ENCODE results near the gene OLFML2A.
A peak's percentile ranks its signal among the peaks of the same experiment; 100 is the strongest.

OLFML2A gene

DNA sequence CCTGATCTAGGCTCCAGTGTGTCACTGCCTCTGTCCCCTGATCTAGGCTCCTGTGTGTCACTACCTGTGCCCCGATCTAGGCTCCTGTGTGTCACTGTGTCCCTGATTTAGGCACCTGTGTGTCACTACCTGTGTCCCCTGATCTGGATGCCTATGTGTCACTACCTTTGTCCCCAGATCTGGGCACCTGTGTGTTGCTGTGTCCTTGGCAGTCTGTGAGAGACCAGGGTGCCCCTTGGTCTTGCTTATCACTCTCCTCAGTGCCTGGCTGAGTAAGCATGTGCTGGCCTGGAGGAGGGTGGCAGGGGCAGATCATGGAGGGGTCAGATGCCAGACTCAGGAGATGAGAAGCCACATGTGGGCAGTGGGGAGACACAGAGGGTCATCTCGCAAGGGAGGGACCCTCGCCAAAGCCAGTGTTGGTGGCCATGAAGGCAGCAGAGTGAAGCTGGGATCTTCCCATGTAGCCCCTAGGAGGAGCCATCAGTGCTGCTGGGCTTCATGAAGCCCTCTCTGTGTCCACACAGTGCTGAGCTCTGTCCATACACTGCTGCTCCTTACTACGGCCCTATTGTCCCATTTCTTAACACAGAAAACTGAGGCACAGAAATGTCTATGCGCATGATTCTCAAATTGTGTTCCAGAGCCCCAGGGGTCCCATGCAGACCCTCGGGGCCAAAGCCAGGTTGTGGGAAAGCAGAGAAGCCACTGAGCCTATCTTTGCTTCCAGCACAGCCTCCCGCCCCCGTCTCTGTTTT lies 15.5 kb downstream of the OLFML2A start:
- no peak for DNase-seq (ENCODE audit: low read depth, low spot score)
- H3K27ac ChIP-seq = no peak overlapping the region

- no peak for DNase-seq (ENCODE audit: low read depth, low spot score)
- H3K27ac ChIP-seq = no peak overlapping the region
Measured at GRCh38 chr9:124793015-124793541, 16.1 kb downstream of the OLFML2A start.

GRCh38 chr9:124794902-124795491 lies 18.1 kb downstream of the OLFML2A start:
- no peak for DNase-seq (ENCODE audit: low read depth, low spot score)

GRCh38 chr9:124795881-124796431 lies 19.0 kb downstream of the OLFML2A start:
- H3K27ac ChIP-seq = no peak overlapping the region

More at GRCh38 chr9:124794902-124795491, 18.1 kb downstream of the OLFML2A start:
- no peak overlapping the region for H3K27ac ChIP-seq

GRCh38 chr9:124797343-124798103 lies 20.6 kb downstream of the OLFML2A start:
- no peak overlapping the region for H3K27ac ChIP-seq
- no peak for DNase-seq (ENCODE audit: low read depth, low spot score)

More at GRCh38 chr9:124795881-124796431, 19.0 kb downstream of the OLFML2A start:
- no peak for DNase-seq (ENCODE audit: low read depth, low spot score)

- DNase-seq (ENCODE audit: low read depth, low spot score) = no peak
- H3K27ac ChIP-seq = no peak overlapping the region
Measured at GRCh38 chr9:124799274-124800006, 22.5 kb downstream of the OLFML2A start.

DNA sequence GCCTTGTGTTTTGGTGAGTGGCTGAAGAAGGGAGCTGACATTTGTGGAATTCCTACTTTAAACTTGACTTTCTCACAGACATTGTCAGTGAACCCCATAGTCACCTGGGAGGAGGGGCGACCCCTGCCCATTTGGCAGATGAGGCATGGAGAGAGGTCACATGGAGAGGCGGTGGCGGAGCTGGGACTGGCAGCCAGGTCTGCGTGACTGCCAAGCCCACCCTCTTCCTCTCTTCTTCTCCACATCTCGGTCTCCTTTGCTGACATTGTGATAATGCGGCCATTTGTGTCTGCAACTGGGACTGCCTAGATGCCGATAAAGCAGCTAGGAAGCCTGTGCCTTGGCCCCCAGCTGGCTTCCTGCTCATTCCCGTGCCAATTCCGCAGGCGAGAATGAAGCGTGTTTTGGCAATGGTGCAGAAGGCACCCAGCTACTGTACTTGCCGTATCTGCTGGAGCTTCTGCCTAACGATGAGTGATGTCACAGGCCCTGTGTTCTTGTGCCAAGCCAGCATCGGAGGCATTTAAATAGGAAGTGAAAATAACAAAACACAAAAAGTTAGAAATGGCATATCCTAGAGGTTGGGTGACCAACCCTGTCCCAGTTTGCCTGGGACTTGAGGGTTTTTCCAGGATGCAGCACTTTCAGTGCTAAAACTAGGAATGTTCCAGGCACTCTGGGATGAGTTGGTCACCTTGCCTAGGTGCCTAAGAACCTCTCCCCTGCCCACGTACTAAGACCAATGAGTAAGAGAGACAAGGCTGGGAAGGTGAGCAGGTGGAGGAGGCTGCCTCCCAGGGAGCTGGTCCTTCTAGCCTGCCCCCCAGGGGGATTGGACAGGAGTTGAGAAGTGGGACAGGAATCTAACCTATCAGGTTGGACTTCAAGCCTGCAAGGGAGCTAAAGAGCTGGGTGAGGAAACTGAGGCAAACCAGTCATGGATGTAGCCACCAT lies 23.6 kb downstream of the OLFML2A start:
- no peak overlapping the region for H3K27ac ChIP-seq
- no peak for DNase-seq (ENCODE audit: low read depth, low spot score)

DNA sequence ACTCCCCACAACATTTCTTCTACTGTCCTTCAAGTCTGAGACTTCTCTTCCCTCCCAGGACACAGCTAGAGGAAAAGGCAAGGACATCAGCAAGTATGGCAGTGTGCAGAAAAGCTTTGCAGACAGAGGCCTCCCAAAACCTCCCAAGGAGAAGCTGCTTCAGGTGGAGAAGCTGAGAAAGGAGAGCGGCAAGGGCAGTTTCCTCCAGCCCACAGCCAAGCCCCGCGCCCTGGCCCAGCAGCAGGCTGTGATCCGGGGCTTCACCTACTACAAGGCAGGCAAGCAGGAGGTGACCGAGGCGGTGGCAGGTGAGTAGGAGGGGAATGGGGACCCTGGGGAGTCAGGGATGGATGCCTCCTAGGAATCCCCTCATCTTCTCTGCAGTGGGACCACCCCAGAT lies 24.4 kb downstream of the OLFML2A start:
- no peak overlapping the region for H3K27ac ChIP-seq

DNA sequence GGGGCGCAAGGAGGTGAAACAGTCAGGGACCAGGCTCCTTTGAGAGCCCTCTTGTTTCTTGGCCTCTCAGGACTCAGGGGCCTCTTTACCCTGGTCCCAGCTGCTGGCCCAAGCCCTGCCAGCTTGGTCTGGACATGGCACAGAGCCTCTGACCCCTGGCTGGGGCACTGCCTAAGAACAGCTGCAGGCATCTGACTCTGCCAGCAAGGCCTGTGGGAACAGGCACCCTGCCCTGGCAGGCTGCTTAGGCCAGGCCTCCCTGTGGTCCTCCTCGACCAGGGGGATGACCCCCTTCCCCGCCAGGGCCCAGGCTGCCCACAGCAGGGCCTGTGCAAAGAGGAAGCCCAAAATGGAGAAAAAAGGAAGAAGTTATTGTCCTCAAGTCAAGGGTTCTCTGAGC lies 25.5 kb downstream of the OLFML2A start:
- no peak for DNase-seq (ENCODE audit: low read depth, low spot score)
- no peak overlapping the region for H3K27ac ChIP-seq

More for the DNA sequence above, 24.4 kb downstream of the OLFML2A start:
- DNase-seq (ENCODE audit: low read depth, low spot score) = no peak

GRCh38 chr9:124803911-124804310 lies 27.0 kb downstream of the OLFML2A start:
- H3K27ac ChIP-seq = no peak overlapping the region
- no peak for DNase-seq (ENCODE audit: low read depth, low spot score)

DNA sequence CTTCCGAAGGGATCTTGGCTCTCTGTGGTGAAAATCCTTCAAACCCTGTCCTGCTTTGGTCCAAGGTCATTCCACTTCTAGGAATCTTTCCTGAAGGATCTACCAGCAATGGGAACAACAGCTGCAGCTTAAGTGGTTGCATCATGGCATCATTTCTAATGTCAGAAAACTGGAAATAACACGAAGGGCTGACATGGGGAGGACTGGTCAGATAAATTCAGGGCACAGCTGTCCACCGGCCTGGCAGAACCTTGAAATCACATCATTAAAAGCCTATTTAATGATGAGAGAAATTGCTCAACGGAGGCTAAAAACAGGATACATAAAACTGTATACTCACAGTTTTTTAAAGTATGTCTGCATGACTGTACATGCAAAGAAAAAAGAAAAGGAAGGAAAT lies 28.3 kb downstream of the OLFML2A start:
- DNase-seq (ENCODE audit: low read depth, low spot score) = no peak

DNA sequence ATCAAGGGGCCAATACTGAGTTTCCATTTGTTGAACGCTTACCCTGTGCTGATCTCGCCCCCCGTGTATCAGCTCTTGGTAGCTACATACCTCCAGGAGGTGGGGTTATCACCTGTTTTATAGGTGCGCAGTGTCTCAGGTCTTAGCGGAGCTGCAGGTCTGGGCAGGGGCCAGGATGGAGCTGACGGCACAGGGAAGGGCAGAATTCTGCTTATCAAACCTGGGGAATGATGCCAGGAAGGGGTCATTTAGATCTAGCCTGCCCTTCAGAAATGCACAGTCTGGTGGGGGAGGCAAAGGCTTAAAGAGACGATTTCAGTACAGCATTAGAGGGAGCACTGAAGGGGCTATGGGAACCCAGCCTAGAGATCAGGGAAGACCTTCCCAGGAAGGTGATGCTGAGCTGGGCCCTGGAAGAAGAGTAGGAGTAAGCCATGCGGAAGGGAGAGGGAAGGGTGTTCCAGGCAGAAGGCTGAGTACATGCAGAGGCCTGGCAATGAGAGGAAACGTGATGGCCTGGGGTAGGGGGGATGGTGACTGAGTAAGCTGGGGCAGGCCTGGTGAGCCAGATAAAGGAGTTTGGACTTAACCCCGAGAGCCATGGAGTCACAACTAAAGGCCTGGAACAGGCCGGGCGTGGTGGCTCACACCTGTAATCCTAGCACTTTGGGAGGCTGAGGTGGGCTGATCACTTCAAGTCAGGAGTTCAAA lies 31.5 kb downstream of the OLFML2A start:
- peak overlapping the region; percentile 21 for H3K27ac ChIP-seq
- no peak for DNase-seq (ENCODE audit: low read depth, low spot score)

More for the DNA sequence above, 28.3 kb downstream of the OLFML2A start:
- H3K27ac ChIP-seq = peak overlapping the region; percentile 24

GRCh38 chr9:124809211-124809610 lies 32.3 kb downstream of the OLFML2A start:
- no peak for DNase-seq (ENCODE audit: low read depth, low spot score)
- peak overlapping the region; percentile 21 for H3K27ac ChIP-seq

- H3K27ac ChIP-seq = peak overlapping the region; percentile 82
- DNase-seq (ENCODE audit: low read depth, low spot score) = no peak
Measured at GRCh38 chr9:124809741-124810500, 33.0 kb downstream of the OLFML2A start.

DNA sequence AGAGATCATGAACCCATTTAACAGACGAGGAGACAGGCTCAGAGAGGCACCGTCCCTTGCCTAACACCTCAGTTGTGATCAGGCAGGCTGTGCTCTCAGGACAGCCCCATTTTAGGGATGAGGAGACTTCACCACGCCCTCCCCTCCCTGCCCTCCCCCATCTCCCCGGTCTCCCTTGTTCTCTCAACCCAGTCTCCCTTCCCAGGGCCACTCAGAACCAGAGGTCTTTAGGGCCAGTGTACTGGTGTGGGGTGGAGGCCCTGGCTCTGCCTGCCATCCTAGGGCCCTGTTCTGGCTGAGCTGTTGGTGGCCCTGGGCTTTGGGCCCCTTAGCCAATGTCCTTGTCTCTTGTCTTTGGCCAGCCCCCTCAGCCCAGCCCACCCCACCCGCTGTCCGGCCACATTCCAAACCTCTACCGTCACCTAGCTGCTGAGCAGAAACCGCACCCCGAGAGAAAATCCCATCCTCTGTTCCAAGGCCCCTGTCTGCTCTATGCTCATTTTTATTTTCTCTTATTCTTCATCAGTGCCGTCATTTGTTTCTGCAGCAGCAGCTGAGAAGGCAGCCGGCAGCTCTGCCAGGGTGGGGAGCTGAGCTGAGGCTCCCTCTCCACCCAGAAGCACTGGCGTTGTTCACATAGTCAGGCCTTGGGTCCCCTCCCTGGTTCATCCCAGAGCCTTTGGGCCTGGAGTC lies 33.9 kb downstream of the OLFML2A start:
- H3K27ac ChIP-seq = peak overlapping the region; percentile 82
- no peak for DNase-seq (ENCODE audit: low read depth, low spot score)

DNA sequence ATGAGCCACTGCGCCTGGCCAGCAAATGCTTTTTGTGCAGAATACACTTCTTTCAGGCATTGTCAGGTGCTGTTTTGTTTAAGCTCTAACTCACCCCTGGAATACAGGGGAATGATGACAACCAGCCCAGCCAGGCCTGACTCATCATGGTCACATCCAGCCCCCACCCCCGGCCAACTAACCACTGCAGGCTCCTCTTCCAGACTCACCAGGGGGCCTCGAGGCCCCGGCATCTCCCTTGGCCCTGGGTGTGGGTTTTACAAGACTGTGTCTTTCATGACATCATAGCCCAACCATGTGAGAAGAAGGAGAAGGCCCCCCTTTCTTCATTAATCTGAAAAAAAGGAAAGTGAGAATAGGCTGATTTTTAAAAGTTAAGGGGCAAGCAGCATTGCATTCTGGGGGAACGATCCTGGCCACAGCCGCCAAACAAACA lies 35.5 kb downstream of the OLFML2A start:
- peak; percentile 48 for DNase-seq (ENCODE audit: low read depth, low spot score)

GRCh38 chr9:124813041-124813440 lies 36.1 kb downstream of the OLFML2A start:
- peak overlapping the region; percentile 82 for H3K27ac ChIP-seq
- DNase-seq (ENCODE audit: low read depth, low spot score) = no peak

More for the DNA sequence above, 35.5 kb downstream of the OLFML2A start:
- peak overlapping the region; percentile 82 for H3K27ac ChIP-seq

Measured in epithelial cell of prostate (primary cell).